Stimulated activated CD8-positive, alpha-beta memory T cell treated with anti-CD3 and anti-CD28 coated beads, Interleukin-12 subunit alpha, Interleukin-12 subunit beta, amount 100 ng/mL, for 1 hour (primary cell): ENCODE data around the gene PAQR5.
"Not testable (repeated sequence)": the region's sequence is repeated elsewhere in the genome, so short reads cannot be mapped to it uniquely, and the experiment has no call there.

Experiments
- DNase-seq: peaks from one replicate; pipeline ENCODE4 v3.0.0-alpha.2; 2020; ENCODE audit warnings: low read depth

Gene PAQR5

DNA sequence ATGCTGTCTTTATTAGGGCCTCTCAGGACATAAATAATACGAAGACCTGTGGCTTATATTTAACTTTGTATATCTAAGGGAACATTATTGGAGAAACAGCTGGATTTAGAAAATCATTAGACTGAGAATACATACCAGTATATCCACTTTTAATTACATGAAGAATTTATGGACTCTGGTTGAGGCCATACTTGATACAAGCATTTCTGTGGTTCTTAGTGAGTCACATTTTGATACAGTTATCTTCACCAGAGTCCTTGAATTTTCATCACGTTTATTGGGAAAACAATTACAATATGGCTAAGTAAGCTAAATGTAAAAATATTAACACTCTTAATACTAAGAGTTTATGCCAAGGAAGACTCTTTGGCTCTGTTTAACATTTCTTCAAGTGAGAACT is 125.3 kb downstream of the PAQR5 start:
- DNase-seq, result no peak

DNA sequence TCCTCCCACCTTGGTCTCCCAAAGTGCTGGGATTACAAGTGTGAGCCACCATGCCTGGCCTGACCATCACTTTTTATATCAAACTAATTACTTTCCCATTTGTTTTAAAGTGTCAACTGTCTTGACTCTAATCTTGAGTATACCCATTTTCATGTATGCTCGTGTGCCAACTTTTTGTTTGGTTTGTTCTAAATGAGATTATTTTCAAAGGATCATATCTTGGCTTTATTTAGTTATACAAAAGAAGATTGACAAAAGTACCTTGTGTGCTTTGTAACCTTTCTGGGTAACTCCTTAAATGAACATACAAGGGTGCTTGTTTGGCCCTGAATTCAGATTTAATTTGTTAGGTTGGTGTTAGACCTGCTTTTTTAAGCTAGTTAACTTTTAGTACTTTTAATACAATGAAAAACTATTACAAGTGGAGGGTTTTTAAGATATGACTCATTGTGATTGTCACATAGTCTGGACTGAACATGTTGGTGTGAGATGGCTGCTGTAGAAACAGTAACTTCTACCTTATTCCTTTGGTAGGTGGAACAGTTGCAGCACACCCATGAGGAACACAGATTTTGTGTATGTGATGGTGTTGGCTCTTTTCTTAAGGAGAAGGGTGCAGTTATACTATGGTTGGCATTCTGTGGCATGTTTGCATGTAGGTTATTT is 126.2 kb downstream of the PAQR5 start:
- DNase-seq, result no peak

DNA sequence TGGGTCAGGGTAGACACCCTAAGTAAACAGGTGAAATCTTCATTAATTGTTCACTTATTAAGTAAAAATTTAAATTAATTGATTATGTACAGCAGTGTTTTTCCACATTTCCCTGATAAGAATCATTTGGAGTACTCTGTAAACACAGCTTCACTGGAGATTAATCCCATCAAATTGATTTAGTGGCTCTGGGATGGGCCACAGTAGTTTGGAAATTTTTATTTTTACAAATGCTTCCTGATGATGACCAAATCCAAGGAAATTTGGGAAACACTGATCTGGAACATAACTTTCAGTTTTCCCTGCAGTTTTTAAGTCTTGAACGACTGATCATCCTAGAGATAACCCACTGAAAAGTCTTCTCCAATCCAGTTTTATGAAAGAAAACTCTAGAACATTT is 135.1 kb downstream of the PAQR5 start:
- DNase-seq, result no peak

DNA sequence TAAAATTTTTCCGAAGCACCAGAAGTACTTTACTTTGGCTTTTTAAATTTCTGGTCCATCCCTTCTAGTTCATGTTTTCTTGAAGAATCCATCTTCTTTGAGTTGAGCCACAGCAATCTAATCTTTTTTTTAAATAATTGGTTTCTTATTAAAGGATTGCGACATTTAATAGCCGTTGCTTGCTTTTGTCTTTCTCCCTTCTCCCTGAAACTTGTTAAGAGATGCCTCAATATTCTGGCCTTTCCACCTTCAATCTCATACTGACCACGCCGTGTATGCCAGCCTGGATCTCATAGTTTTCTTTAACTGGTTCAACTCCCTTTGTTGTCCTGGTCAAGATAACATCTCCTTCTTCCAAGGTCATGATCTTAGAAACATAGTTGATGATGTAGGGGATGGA is 135.5 kb downstream of the PAQR5 start:
- DNase-seq, result no peak

DNA sequence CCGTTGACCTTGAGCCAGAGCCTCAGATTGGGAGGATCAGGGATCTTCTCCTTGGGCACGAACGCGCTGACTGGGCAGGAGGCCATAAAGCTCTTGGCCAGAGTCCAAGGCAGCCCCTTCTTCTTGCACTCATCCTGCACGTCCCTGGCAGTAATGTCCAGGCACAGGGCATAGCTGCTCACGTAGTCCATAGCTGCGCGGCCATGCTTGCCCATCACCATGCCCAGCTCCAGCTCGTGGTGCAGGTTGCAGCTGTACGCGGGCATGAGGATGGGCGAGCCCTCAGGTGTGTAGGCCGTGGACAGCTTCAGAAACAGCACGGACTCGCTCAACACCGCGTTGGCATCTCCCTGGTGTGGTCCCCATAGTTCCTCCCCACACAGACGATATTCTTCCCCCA is 136.0 kb downstream of the PAQR5 start:
- no peak for DNase-seq

DNA sequence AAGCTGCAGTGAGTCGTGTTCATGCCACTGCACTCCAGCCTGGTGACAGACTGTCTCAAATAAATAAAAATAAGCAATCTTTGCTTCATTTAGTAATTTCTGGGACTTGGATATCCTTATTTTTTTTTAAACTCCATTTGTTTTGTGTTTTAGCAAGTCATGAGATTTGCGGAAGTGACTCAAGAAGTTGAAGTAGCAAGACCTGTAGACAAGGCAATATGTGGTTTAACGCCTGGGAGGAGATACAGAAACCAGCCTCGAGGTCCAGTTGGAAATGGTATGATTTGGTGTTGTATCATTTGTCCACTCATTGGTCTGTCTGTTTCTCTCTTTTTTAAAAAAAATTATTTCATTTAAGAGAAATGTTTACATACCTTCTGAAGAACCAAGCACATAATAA is 137.3 kb downstream of the PAQR5 start:
- no peak for DNase-seq

DNA sequence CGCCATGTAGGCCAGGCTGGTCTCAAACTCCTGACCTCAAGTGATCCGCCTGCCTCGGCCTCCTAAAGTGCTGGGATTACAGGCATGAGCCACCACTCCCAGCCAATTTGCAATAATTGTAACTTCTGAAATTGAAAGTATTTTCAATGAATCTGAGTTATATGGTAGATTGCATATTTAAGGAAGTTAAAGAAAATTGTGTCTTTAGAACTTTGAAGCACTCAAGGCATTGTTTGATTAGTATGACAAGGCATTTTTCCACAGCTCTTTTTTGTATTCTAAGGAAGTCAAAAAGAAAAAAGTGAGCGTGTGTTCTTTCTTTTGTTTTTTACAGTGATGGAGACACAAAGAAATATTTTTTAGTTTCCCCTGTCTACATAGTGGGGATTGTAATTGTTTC is 138.2 kb downstream of the PAQR5 start:
- DNase-seq, result no peak

DNA sequence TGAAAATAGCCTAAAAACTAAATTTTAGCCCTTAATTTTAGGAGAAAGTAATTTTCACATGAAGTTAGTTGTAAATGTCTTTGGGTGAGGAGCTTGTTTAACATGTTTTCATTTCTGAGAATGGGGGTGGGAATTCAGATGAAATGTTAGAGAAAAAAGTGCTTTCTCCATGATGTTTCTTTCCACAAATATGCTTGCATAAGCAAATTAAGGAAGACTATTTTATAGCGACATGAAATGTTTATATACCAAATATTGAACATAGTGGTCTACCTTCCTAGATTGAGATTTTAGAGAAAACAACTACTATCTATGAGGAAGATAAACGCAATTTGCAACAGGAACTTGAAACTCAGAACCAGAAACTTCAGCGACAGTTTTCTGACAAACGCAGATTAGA is 140.9 kb downstream of the PAQR5 start:
- no peak for DNase-seq

DNA sequence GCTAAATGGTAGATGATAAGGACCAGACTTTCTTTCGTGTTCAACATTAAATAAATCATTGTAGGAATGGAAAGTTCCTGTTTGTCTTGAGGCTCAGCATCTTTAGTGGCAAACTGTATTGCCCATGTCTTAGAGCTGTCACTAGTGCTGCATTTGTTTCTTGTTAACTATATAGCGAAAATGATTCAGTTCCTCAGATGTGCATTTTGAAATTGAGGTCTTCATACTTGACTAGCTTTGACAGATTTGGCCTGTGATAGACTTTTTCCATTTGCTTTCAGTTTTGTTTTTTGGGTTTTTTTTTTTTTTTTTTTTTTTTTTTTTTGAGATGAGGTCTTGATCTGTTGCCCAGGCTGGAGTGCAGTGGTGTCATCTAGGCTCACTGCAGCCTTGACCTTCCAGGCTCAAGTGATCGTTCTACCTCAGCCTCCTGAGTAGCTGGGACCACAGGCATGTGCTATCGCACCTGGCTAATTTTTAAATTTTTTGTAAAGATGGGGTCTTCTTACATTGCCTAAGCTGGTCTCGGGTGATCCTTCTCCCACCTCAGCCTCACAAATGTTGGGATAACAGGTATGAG is 144.4 kb downstream of the PAQR5 start:
- no peak for DNase-seq

DNA sequence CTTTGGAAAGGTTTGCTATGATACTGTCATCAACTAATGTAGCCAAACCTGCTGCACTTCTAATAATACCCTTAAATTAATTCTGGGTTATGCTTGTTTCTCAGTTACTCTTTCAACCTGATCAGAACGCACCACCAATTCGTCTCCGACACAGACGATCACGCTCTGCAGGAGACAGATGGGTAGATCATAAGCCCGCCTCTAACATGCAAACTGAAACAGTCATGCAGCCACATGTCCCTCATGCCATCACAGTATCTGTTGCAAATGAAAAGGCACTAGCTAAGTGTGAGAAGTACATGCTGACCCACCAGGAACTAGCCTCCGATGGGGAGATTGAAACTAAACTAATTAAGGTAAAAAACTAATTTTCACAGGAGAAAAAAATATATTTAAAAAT is 146.0 kb downstream of the PAQR5 start:
- DNase-seq, result no peak

DNA sequence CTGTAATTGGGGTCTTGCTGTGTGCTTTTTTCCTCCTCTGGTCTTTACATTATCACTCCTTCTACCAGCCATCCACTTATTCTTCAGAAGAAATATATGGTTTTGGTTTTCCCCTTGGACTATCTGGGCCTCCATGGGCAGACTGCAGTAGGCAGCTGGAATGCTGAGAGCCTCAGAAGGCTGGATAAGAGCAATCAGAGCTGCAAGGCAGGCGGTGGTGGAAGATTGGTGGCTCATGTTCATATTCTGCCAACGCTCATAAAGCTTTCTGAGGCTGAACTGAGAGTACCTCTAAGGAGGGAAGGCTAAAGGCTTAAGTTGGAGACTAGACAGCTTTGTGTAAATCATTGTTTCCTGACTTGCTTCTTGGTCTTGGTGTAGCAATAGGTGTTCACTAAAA is 148.2 kb downstream of the PAQR5 start:
- DNase-seq, result no peak

DNA sequence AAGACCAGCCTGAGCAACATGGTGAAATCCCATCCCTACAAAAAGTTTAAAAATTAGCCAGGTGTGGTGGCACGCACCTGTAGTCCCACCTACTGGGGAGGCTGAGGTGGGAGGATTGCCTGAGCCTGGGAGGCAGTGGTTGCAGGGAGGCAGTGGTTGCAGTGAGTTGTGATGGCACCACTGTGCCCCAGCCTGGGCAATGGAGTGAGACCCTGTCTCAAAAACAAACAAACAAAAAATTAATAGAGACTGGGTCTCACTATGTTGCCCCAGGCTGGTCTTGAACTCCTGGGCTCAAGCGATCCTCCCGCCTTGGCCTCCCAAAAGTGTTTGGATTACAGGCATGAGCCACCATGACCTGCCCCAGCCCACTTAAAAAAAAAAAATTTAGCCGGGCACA is 151.5 kb downstream of the PAQR5 start:
- DNase-seq, result not testable (repeated sequence)

DNA sequence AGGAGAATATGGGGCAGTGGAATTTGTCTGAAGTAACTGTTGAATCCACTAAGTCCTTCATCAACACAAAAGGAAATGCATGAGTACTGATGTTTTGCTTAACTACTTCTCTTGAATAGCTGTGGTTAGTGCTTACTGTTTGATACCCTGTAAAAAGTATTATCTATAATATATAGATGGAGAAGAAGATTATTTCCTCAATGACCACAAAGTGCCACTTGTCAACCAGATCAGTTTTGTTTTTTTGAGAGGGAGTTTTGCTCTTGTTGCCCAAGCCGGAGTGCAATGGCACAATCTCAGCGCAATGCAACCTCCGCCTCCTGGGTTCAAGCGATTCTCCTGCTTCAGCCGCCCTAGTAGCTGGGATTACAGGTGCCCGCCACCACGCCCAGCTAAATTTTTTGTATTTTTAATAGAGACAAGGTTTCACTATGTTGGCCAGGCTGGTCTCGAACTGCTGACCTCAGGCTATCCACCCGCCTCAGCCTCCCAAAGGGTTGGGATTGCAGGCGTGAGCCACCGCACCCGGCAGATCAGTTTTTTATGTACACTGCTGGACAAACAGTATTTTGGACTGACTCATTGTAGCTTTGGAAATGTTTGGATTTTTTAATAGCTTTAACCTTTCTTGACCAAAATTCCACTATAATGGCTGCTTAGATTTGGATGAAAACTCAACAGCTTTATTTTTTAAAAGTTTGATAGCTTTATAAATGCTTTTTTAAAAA is 152.4 kb downstream of the PAQR5 start:
- no peak for DNase-seq

DNA sequence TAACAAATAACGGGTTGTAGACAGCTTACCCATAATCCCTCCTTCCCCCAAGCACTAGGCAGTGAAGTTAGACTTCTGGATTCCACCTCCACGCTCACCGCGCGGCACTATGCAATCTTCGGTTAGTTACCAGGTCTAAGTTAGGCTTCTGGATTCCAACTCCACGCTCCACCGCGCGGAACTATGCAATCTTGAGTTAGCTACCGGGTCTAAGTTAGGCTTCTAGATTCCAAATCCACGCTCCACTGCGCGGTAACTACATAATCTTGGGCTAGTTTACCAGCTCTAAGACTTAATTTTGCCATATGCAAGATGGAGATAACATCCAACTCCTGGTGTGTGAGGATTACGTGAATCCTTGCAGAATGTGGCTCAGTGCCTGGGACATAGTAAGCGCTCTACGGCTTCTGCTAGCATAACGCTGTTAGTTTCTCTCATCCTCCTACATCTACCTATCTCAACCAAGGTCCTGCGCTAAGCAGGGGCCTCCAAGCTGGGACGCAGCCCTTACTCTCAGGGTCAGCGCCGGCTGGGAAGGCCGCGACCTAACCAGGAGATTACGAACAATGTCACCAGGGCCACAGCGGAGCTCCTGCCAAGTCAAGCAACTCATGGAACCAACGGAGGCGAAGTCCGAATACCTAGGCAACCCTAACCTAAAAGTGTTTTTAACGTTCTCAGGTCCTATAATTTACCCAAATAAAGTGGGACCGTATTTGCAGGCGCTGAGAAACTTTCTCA is 153.4 kb downstream of the PAQR5 start:
- no peak for DNase-seq

DNA sequence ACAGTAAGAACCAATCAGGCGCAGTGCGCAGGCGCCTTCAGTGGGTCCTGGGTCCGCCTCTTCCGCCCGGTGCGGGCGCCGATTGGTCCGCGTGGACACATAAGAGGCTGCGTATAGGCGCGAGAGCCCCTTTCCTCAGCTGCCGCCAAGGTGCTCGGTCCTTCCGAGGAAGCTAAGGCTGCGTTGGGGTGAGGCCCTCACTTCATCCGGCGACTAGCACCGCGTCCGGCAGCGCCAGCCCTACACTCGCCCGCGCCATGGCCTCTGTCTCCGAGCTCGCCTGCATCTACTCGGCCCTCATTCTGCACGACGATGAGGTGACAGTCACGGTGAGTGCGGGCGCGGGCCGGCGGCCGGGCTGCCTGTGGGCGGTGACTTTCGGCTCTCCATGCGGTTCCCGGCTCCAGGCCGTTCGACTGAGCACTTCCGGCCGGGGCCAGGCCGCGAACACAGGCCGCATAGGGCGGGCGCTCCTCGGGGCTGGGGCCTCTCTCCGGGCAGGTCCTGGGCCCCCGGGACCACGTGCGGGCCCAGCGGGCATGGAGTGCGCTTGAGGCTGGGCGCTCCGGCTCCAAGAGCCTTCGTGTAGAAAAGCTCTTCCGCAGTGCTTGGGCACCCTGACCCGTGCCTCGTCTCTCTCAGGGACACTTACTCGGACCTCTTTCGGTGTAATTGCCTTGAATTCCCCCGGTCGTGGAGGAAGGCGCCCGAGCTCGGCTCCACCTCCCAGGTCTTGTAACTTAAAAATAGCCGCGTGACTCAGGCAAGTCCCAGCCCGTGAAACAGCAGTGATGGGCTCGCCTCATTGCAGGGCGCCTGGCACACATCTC is 154.2 kb downstream of the PAQR5 start, which contains the start of gene RPLP1:
TSS of gene RPLP1 (plus strand) at position 127 of the 830 bp plus-strand sequence. CDS start at position 258, 131 bp downstream.
- peak; percentile 96 for DNase-seq

DNA sequence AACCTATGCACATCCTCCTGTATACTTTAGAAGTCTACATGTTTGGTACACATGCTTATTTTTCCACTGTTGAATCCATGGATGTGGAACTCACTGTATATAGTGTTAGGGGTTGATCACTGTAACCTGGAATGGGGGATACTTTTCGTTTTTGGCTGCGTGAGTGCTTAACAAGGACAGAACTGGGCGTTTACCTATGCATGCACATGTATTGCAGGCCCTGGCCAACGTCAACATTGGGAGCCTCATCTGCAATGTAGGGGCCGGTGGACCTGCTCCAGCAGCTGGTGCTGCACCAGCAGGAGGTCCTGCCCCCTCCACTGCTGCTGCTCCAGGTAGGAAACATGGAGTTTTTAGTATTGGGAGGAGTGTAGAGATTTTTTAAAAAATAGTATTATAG is 156.2 kb downstream of the PAQR5 start:
- no peak for DNase-seq

DNA sequence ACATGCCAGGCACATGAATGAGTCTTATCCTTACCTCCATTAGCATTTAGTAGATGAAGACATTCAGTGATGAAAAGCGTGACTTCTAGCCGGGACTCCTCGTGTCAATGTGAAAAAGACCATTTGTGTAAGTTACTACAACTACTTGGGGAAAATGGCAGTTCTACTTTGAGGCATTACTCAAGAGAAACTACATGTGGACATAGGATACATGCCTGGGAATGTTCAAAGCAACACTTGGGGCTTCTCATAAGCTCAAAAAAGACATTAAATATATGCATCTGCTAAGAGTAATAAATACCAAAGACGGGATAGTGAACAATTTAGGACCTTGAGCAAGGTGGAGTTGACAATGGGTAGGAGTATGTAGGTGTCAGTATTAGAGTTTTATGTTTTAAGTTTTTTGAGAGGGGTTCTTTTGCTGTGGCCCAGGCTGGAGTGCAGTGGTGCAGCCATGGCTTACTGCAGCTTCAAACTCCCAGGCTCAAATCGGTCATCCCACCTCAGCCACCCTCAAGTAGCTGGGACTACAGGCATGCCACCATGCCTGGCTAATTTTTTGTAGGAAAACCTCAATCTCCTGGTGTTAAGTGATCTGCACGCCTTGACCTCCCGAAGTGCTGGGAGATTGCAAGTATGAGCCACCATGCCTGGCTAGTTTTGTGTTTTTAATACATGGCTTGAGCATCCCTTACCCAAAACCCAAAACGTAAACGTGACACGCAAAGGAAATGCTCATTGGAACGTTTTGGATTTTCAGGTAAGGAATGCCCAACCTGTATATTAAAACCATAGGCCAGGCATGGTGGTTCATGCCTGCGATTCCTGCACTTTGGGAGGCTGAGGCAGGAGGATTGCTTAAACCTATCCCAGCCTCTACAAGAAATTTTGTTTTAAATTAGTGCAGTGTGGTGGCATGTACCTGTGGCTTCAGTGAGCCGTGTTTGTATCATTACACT is 157.8 kb downstream of the PAQR5 start:
- DNase-seq, result no peak
